GM21576 (cell line): ENCODE measurements around the gene NELL1.

Experiments used
- ATAC-seq: cut with Tn5 transposase; IDR thresholded peaks from one replicate; pipeline ENCODE4 v1.9.1; 2021; ENCODE audit warnings: mild to moderate bottlenecking, moderate library complexity; ENCODE audit not compliant: unreplicated experiment

NELL1 gene

DNA sequence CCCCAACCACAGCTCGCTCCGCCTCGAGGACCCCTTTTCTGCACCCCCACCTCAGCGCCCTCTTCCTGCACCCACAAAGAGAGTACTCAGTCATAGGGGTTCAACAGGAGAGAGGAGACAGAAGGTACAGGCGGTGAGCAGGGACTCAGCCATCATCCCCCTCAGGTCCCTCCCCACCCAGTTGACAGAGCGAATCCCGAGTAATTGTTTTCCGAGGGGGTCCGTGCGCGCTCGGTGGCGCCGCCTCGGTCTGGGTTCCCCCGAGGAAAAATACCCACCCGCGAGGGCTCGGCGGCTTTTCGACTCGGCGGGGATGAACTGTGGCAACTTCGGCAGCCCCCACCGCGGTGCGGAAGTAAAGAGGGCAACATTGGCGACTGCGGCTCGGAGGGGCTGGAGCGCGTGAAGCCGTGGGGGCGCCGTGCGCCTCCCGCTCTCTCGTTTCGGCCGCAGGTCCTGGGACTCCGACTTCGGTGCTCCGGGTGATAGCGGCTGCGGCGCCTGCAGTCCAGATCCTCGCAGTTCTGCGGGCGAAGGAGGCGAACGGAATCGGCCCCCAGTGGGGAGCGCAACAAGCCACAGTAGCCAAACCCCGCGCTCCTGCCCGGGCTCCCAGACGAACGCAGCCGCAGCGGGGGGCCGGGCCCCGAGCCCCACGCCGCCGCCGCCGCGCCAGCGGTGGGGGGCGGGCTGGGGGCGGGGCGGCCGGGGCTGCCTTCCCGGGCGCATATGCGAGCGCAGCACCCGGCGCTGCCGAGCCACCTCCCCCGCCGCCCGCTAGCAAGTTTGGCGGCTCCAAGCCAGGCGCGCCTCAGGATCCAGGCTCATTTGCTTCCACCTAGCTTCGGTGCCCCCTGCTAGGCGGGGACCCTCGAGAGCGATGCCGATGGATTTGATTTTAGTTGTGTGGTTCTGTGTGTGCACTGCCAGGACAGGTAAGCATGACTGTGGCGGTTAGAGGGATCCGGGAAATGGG lies at the start of gene NELL1:
NELL1 (plus strand) TSS at position 743 of the 976 bp plus-strand sequence.
- ATAC-seq = no peak

DNA sequence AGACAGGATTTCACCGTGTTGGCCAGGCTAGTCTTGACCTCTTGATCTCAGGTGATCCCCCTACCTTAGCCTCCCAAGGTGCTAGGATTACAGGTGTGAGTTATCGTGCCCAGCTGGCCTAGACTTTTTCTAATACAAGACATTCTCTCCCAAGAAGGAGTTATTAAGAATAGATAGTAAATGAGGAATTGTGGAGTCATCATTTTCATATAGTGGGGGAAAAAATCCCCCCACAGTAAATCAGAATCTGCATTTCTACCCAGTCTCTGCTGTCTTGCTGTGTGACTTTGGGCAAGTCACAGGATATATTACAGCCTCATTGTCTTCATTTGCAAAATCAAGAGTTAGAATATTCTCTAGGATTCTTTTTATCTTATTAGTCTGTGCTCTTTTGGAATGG lies 48.4 kb upstream of the NELL1 start:
- ATAC-seq = no peak

DNA sequence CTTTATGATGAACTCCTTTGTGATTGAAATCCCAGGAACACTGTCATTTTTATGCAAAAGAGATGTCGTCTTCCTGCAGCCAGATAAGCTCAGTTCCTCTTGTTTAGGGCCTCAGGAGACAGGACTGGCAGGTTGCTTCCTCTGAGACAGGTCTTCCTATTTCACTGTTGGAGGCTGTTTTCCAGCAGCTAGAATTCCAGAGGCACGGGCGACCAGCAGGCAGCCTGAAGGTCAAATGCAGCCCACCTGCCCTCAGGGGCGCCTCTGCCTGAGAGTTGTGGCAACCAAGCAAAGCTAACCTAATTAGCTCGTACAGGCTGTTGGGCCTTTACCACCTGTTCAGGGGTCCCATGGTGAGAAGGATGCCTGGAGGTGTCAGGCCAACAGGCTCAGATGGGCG lies 47.7 kb upstream of the NELL1 start:
- ATAC-seq = no peak

DNA sequence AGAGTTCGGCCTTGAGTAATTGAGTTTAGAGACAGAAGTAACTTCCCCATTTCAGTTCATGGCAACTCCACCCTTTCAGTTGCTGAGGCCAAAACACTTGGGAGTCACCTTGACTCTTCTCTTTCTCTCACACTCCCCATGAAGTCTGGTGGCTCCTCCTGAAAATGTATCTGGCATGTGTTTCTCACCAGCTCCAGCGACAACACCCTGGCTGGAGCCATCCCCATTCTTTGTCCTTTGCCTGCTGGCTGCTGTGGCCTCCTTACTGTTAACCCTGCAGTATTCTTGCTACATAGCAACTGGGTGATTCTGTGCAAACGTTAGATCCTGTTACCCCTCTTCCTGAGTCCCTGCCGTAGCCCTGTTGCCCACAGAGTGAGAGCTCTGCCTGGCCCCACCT lies 46.1 kb upstream of the NELL1 start:
- ATAC-seq = no peak

DNA sequence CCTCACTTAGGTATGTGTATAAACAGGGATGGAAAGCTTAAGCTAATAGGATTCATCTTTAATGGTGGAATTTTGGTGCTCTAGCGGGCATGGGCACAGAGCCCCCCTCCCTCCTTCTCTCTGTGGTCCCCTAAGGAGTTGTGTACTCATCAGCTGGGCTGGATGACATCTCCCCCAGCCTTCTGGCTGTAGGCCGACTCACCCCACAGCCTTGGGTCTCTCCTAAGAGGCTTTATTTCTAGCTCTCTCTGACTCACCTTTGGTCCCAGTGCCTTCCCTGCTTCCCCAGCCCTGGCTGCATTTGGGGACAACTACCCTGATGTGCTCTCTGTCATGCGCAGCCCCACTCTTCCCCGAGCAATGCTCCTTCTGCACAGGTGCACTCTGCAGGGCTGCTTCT lies 43.1 kb upstream of the NELL1 start:
- no peak for ATAC-seq

DNA sequence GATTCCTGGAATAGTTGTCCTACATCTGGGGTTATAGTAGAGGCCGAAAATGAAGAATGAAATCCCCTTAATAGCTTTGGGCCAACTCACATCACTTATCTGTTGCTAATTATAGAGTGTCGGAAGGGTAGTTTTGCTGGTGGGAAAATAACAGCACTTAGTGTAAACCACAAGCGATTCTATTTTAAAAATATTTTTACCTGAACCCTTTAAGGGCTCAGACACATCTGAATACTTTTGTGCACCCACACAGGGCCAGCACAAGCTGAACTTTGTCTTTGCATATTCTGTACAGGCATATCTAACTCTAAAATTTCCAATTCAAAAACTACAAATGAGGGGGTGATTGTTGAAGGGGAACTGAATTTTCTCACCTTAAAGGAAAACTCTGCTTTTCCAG lies 42.4 kb upstream of the NELL1 start:
- ATAC-seq = no peak

DNA sequence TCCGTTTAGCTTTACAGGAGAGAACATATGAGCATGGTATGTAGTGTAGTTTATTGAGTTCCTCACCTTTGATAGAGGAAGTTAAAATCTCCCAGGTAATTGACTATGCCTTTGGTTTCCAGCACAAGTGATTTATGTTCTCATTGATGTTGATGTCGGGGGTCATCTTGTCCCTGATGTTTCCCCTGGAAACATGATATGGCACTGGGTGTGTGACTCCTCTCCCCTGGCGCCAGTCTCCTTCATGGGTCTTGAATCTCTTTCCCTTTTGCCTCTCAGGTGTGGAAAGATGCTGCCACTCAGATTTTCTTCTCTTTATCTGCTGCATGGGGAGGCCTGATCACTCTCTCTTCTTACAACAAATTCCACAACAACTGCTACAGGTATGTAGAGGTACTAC lies 41.7 kb upstream of the NELL1 start:
- ATAC-seq = no peak

DNA sequence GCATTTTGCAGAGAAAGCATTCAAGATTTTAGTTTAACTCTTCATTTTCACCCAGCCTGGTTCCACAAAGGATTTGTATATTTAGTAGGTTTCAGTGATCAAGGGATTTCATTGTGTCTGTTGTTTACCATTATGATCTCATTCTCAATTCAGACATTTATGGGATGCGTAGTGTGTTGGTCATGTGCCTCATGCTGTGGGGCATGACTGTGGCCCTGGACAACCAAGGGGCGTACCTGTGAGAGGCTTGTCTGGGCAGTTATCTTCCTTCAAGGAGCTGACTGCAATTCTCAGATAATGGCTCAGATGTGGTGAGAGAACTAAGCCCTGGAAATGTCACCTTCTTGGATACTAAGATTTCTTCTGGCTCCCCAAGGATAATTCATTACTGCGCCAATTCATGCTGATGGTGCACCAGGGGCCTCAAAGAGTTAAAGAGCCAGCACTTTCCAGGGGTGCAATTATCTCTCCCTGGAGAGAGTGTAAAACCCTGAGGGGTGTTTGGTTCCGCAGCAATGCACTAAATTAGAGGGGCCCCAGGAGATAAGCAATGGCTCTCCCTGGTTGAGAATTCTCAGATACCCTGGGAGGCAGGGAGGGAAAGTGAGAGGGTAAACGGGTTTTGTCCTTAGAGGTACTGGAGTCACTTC lies 37.7 kb upstream of the NELL1 start:
- ATAC-seq = no peak

DNA sequence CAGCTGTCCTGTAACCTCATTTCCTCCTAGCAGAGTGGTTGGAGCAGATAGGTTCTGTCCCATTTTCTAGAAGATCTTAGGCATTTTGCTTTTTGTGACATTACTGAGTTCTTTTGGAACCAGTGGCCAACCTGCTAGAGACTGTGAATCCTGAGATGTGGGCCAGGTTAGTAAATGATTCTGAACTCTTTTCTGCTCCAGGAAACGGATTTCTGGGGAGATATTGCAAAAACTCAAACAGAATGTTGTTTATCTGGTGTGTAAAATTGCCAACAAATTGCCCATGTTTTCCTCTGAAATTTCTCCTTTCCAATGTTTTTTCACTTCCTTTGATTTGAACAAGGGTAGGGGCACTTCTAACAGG lies 37.2 kb upstream of the NELL1 start:
- ATAC-seq = no peak

DNA sequence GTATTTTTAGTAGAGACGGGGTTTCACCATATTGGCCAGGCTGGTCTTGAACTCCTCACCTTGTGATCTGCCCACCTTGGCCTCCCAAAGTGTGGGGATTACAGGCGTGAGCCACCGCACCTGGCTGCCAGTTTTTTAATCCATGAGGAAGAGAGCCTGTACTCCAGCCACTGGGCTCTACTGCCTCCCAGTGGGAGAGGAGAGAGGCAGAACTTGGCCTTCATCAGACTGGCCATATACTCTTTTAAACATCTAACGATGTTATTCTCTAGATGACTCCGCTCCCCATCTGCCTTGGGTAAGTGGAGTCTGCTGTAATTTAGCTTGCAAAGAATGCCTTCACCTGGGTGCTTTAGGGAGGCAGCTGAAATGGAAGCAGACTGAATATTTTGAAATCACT lies 35.3 kb upstream of the NELL1 start:
- no peak for ATAC-seq

DNA sequence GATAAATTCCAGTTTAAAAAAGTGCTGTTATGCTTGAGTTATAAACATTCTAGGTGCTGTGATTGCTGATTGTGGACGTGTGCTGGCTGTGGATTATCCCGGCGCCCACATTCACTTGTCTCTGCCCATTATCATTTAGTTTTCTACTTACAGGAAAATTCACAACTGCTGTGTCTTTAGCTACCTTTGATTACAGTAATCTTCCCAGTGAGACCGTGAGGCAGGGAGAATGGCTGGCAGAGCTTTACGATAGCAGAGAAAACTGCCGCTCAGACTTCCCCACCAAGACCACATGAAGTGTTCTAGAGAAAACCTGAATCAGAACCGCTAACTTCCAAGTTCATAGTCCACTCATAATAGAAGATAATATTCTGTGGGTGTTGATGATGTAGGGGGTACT lies 34.6 kb upstream of the NELL1 start:
- no peak for ATAC-seq

DNA sequence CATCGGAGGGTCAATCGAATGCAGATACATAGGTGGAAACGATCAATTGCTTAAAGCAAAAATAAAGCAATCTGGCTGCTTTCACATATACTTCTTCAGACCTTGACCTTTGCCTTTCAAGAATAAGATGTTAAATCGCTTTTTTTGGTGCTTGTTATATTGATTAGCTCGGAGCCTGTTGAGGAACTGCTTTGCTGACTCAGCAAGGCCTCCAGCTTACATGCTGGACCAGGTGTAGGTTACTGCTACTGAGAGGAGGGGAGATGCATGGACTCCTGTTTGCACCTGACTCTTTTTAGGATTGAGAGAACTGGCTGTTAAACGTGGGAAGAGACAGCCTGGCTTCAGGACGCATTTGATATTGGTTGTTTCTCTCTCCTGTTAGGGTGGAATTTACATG lies 31.3 kb upstream of the NELL1 start:
- ATAC-seq = no peak

DNA sequence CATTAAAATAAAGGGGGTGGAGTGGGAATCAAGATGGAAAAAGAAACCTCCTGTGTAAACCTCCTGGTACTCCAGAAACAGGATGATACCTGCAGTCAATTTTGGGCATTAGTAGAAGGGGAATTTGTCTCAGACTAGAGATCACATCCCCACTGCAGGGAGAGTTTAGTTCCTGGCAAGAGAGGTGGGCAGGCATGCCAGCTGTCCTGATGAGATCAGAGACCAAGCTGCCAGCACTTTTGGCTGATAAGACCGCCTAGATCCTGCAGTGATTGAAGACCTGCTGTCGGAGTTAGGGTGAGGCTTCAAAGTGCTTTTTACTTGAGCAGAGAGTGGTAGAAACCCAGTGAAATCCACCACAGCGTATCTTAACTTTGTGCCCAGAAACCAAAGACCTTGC lies 29.7 kb upstream of the NELL1 start:
- no peak for ATAC-seq

DNA sequence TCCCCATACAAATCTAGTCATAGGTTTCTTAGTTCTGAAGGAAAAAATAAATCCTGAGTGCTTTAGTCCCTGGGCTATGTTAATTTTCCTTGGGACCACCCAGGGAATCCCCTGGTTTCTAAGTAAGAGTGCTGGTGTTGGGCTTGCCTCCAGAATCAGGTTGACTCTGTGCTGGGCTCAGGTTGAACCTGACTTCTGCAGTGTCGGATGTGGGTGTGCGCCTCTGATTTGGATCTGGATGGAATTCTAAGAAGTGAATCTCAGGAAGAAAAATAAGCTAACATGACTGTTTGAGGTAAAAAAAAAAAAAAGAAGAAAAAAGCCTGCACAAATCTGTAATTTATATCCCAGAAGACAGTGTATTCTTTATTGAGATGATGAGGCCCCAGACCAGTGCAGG lies 29.0 kb upstream of the NELL1 start:
- ATAC-seq = no peak

DNA sequence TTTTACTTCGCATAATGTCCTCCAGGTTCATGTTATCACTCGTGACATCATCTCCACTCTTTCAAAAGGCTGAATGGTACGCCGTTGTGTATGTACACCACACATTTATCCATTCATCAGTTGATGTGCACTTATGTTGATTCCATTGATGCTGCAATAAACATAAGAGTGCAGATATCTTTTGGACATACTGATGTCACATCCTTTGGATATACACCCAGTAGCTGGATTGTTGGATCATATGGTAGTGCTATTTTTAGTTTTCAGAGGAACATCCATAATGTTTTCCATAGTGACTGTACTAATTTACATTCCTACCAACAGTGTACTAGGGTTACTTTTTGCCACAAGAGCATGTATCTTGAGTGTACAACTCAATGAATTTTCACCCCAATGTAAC lies 25.0 kb upstream of the NELL1 start:
- no peak for ATAC-seq

DNA sequence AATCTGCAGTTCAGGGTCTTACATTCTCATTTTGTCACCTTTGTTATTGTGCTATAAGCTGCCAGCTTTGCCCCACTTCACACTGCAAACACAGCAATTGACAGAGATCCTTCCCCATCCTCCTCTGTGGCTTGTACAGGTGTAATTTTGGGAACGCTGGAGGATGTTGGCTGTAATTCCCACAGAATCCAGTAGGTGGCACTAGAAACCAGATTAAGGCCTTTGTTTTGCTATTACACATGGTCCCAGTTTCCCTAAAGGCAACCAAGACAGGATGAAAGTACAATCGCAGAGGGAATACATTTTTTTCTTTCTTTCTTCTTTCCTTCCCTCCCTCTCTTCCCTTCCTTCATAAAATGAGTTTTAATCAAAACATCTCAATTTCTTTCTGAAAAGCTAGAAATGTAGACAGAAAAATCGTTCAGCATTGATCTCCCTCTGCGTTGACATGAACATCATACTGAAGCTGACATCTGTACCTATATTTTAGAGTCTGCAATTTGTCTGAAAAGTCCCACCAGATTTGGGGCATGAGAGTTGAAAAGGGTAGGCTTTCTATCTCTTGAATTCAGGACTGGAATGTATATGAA lies 21.3 kb upstream of the NELL1 start:
- peak; percentile 62 for ATAC-seq

DNA sequence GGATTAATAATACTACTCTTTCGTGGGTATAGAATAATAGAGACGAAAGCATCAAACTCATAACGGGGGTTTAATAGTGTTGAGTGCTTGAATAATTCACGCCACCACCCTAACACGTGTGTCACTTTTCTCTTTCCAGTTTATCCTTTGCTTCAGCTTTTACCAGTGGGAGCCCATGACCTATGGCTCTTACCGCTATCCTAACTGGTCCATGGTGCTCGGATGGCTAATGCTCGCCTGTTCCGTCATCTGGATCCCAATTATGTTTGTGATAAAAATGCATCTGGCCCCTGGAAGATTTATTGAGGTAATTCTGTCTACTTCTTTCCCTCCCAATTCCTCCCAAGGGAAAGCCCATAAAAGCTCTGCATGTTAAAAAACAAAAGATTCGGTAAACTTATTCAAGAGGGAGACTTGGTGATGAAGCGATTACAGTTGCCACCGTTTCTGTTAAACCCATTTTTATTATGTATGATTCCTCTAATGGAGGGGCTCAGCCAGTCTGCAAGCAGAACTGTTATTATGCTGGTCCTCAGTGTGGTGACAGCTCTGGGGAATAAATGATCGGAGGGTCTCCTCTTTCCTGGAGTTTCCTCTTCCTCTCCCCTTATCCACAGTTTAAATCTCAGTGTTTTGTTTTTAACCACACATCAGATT lies 17.1 kb upstream of the NELL1 start:
- ATAC-seq = no peak

DNA sequence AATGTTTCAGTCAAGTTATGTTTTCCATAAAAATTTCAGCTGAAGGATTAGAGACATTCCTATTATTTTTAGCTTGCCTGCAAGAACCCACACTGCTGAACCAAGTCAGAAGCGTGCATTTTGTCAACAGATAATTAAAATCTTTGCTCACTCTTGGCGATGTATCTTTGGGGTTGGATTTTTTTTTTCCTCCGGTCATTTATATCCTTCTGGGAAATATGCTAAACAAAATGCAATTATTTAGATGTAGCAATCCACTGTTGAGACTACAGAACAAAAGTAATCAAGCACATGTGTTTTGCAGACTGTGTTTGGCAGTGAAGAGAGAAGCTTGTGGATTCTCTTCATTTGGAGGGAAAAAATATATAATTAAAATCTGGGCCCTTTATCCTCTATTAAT lies 15.3 kb upstream of the NELL1 start:
- ATAC-seq = no peak

DNA sequence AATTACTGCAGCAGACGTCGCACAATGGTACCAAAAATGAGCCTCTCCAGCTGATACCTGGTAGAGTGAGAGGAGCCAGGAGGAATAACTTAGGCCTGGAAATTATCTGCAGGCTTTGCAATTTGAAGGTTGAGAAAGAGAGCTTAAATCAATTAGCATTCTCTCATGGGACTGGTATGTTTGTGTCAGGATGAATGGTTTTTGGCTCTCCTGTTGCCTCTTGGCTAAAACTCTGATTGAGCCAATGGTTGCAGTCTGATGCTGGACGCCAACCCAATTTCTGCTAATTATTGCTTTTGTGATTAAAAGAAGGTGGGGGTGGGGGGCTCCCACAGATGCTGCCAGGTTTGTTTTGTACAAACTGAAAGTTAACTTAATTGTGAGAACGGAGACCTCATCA lies 12.5 kb upstream of the NELL1 start:
- ATAC-seq = no peak

DNA sequence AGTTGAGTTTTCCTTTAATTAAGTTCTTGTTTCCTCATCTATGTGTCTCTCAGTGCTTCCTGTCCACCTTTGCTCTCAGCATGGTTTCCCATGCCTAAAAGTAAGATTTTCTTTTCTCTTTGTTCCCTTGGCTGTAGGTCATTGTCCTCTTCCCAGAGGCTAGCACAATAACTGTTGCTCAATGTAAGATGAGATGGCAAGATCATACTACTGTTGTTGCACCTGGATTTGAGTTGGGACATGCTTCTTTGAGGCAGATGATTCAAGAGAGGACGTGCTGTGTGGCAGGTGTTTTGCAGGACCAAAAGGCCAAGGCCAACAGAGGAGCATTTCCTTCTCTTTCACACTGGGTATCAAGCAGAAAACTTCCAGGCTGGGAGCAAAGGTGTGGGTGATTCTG lies 11.3 kb upstream of the NELL1 start:
- ATAC-seq = no peak

DNA sequence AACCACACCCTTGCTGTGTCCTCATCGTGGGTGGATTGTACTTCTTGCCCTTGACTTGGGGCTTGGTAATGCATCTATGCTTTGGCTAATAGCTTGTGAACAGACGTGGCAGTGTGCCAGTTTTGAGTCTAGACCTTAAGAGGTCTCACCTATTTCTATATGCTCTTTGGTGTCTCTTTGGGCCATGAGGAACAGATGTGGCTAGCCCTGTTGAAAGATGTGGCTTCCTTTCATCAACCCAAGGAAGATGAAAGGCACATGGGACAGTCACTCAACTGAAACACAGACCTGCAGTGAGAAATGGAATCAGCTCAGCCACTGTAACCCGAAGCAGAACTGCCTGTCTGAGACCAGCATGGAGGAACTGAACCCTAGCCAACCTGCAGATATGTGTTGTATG lies 7.9 kb upstream of the NELL1 start:
- ATAC-seq = no peak

DNA sequence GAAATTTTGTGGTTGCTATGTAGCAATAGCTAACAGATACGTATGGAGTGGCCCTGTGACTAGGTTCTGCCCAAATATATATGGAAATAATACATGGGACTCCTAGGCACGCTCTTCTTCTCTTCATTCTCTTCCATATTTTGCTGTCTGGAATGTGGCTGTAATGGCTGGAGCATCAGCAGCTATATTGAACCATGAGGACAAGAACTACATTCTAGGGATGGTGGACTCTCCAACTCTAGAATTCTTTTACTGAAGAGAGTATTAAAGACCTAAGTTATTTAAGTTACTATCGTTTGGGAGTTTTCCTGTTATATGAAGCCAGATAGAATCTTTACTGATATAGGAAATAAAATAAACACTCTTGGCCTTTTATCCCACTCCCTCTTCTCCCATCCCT lies 7.5 kb upstream of the NELL1 start:
- ATAC-seq = no peak
